Activated naive CD8-positive, alpha-beta T cell (primary cell): ENCODE data around the gene CCDC51.
"Not testable (repeated sequence)": the region's sequence is repeated elsewhere in the genome, so short reads cannot be mapped to it uniquely, and the experiment has no call there.

Experiments
- H3K27ac Mint-ChIP-seq: one replicate; pipeline ENCODE4 v1.8.0; 2021; ENCODE audit warnings: mixed read lengths
- H3K27me3 Mint-ChIP-seq: one replicate; pipeline ENCODE4 v1.8.0; 2021; ENCODE audit warnings: mixed read lengths
- H3K36me3 Mint-ChIP-seq: one replicate; pipeline ENCODE4 v1.8.0; 2021; ENCODE audit warnings: mixed read lengths
- H3K4me1 Mint-ChIP-seq: one replicate; pipeline ENCODE4 v1.8.0; 2021; ENCODE audit warnings: low read depth, mixed read lengths
- H3K4me3 Mint-ChIP-seq: one replicate; pipeline ENCODE4 v1.8.0; 2021; ENCODE audit warnings: mild to moderate bottlenecking, mixed read lengths
- H3K9me3 Mint-ChIP-seq: one replicate; pipeline ENCODE4 v1.8.0; 2021; ENCODE audit warnings: low read depth, mixed read lengths

CCDC51 gene, protein sequence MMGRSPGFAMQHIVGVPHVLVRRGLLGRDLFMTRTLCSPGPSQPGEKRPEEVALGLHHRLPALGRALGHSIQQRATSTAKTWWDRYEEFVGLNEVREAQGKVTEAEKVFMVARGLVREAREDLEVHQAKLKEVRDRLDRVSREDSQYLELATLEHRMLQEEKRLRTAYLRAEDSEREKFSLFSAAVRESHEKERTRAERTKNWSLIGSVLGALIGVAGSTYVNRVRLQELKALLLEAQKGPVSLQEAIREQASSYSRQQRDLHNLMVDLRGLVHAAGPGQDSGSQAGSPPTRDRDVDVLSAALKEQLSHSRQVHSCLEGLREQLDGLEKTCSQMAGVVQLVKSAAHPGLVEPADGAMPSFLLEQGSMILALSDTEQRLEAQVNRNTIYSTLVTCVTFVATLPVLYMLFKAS

DNA sequence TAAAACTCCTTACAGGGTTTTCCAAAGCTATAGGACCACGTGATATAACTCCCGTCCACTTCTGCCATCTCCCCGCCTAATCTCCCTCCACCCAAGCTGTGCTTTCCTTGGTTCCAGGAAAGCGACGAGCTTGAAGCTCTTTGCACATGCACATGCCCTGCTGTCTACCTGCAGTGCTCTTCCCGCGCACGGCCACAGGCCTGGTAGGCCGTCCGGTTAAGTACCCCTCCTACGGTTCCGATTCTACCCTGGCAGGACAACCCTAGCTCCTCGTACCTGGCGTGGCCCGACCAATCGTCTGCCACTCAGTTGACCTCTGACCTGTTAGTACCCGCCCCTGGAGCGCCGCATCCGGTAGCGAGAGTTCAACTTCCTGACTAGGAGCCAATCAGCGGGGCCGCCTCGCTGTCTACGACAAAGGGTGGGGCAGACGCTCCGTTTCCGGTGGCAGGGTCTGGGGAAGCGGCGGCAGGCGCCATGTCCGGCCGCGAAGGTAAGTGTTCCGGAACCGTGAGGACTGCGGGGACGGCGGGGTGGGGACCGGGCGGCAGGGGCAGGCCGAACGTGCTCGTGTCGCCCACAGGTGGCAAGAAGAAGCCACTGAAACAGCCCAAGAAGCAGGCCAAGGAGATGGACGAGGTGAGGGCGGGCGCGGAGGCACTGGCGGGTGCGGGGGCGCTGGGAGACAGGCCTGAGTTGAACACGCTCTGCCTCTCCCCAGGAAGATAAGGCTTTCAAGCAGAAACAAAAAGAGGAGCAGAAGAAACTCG is at the start of gene CCDC51, which contains the start of gene TMA7:
Gene CCDC51 (minus strand): TSS at position 300 of the 770 bp plus-strand sequence. CDS start 4,991 bp downstream, outside the sequence.
Gene TMA7 (plus strand): TSS at position 438 of the 770 bp plus-strand sequence. CDS start 40 bp downstream, at position 478.
- Mint-ChIP-seq H3K27me3 (no peaks in the 10 kb centered on the region), H3K4me1 (peaks cover 39% of the 10 kb centered on the region), H3K4me3 (peak within 1 kb of the TSS; percentile 98), H3K27ac (peak within 1 kb of the TSS; percentile 98), H3K36me3 (no peaks in the 10 kb centered on the region), H3K9me3 (no peaks in the 10 kb centered on the region)

DNA sequence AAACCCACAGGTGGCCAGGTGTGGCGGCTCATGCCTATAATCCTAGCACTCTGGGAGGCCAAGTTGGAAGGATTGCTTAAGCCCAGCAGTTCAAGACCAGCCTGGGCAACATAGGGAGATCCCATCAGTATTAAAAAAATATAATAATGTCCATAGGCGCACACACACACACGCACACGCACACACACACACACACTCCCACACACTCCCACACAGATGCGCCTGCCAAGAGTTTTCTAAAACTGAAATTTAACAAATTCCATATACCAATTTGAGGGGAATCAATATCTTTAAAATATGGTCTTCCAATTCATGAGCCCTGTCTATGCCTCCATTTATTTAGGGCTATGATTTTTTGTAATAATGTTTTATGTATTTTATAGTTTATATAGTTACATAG is 47.0 kb upstream of the CCDC51 start:
- Mint-ChIP-seq H3K27ac (no peak overlapping the region), H3K9me3 (no peaks in the 10 kb centered on the region), H3K27me3 (no peaks in the 10 kb centered on the region), H3K4me3 (no peak overlapping the region), H3K4me1 (no peaks in the 10 kb centered on the region), H3K36me3 (no peaks in the 10 kb centered on the region)

DNA sequence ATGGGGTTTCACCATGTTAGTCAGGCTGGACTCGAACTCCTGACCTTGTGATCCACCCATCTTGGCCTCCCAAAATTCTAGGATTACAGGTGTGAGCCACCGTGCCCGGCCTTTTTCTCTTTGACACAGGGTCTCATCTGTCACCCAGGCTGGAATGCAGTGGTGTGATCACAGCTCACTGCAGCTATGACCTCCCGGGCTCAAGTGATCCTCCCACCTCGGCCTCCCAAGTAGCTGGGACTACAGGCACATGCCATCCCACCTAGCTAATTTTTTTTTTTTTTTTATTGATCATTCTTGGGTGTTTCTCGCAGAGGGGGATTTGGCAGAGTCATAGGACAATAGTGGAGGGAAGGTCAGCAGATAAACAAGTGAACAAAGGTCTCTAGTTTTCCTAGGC is 42.9 kb upstream of the CCDC51 start:
- H3K36me3 Mint-ChIP-seq, H3K27ac Mint-ChIP-seq, H3K27me3 Mint-ChIP-seq, H3K4me3 Mint-ChIP-seq, H3K9me3 Mint-ChIP-seq: not testable (repeated sequence)
- peaks cover 24% of the 10 kb centered on the region for H3K4me1 Mint-ChIP-seq

DNA sequence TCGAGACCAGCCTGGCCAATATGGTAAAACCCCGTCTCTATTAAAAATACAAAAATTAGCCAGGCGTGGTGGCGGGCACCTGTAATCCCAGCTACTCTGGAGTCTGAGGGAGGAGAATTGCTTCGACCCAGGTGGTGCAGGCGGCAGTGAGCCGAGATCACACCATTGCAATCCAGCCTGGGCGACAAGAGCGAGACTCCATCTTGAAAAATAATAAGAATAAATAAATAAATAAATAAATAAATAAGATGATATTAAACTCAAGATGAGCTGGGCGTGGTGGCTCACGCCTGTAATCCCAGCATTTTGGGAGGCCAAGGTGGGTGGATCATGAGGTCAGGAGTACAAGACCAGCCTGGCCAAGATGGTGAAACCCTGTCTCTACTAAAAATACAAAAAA is 41.0 kb upstream of the CCDC51 start:
- H3K4me1 Mint-ChIP-seq: peaks cover 36% of the 10 kb centered on the region
- not testable (repeated sequence) for H3K9me3 Mint-ChIP-seq, H3K27ac Mint-ChIP-seq, H3K36me3 Mint-ChIP-seq, H3K4me3 Mint-ChIP-seq, H3K27me3 Mint-ChIP-seq

DNA sequence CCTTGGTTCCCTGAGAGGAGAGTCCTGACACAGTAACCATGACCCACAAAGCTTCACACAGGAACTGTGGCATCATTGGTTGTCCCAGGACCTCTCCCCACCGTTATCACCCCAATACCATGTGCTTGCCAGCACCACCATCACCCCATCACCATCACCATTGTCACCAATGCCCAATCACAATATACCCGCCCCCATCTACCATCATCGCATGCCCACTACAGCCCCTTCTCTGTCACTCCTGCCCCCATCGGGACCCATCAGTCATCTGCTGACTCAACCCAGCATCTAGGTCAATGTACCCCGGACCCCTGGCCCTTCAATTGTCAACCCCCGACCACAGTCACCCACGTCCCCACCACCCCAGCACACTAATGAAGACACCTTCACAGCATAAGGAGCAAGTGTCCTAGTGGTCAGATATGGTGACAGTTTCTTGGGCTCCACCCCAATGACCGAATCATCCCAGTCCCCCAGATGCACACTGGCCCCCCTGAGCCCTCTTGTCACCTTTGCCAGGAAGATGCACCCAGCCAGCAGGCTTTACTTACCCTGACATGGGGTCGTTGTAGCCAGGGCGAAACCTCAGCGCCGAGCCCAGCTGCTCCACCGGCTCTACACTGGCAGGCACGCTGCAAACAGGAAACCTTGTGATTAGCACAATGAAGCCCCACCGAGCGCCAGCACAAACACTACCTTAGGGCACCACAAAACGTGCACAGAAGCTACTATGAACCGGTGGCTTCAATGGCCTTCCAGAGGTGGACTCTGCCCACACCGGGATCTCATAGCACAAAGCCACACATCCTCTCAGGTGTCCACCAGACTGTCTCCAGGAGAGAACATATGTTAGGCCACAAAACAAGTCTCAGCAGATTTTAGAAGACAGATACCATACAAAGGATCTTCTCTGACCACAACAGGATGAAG is 39.0 kb upstream of the CCDC51 start:
- Mint-ChIP-seq H3K4me3 (peak overlapping the region; percentile 79), H3K9me3 (no peaks in the 10 kb centered on the region), H3K27me3 (no peaks in the 10 kb centered on the region), H3K4me1 (peaks cover 43% of the 10 kb centered on the region), H3K36me3 (no peaks in the 10 kb centered on the region), H3K27ac (peak overlapping the region; percentile 94)

DNA sequence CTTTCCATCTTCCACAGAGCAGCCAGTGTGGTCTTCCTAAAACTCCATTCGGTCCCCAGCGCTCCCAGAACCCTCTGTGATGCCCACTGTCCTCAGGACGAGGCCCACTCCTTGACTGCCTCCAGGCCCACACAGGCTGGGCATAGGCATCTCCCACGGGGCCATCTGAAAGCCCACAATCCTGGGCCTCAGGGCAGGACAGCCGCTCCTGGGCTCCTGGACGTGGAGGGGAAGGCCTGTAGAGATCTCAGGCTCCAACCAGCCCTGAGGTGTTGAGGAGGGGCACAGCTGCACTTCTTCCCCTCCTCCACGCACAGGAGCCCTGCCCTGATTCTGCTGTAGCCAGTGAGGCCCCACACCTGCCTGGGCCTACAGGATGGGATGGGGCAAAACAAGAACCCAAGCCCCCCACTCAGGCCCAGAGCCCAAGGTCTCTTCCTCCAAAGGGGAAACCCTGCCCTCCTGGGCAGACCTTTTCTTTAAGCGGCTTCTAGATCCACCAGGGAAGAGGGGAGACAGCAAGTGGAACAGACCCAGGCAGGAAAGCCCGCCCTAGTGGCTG is 38.1 kb upstream of the CCDC51 start:
- Mint-ChIP-seq H3K4me1 (peaks cover 49% of the 10 kb centered on the region), H3K4me3 (peak overlapping the region; percentile 35), H3K27ac (peak overlapping the region; percentile 94), H3K27me3 (no peaks in the 10 kb centered on the region), H3K9me3 (no peaks in the 10 kb centered on the region), H3K36me3 (no peaks in the 10 kb centered on the region)

DNA sequence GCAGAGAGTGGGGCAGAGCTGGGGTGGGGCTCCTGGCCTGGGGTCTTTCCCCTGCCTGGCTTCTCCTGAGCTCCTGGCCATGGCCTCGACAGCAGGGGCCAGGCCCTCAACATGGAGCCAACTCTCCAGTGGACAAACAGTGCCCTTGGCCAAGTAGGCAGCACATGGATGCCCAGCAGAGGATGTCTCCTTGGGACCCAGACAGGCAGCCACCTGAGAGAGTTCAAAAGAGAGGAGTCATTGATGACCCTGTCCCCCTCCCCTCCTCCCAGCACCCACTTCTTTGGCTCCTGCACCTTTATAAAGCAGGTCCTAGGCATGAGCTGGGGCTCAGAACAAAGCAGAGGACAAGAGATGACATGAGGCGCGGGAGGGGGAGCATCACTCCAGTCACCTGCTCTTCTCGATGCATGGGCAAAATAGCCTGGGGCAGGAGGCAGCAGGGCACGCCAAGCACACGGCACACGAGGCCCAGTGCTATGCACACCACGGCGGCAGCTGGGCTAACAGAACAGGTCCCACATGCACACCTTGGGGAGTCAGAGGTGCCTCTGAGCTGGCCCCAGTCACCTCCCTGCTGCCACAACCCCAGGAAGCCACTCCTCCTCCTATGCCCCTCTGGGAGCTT is 36.6 kb upstream of the CCDC51 start:
- Mint-ChIP-seq H3K4me3 (no peak overlapping the region), H3K36me3 (no peaks in the 10 kb centered on the region), H3K27me3 (no peaks in the 10 kb centered on the region), H3K9me3 (no peaks in the 10 kb centered on the region), H3K4me1 (peaks cover 54% of the 10 kb centered on the region), H3K27ac (peak overlapping the region; percentile 16)

DNA sequence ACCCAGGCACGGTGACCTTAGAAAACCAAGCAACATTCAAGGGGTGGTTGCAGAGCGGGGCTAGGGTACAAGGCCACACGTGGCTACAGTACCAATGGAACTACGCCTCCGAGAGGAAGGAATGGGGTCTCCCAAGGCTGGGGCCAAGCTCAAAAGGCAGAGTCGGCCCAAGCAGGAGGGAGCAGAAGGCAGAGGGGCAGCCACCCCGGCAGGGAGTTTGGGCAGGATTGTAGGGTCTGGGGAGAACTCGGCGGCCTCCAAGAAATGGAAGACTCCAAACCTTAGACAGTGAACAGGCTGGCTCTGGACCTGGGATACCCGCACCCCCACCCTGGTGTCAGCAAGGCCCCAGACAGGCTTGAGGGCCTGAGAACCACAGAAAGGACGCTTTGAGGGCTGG is 35.3 kb upstream of the CCDC51 start:
- Mint-ChIP-seq H3K4me3 (no peak overlapping the region), H3K4me1 (peaks cover 61% of the 10 kb centered on the region), H3K27ac (peak overlapping the region; percentile 46), H3K9me3 (no peaks in the 10 kb centered on the region), H3K27me3 (no peaks in the 10 kb centered on the region), H3K36me3 (no peaks in the 10 kb centered on the region)

DNA sequence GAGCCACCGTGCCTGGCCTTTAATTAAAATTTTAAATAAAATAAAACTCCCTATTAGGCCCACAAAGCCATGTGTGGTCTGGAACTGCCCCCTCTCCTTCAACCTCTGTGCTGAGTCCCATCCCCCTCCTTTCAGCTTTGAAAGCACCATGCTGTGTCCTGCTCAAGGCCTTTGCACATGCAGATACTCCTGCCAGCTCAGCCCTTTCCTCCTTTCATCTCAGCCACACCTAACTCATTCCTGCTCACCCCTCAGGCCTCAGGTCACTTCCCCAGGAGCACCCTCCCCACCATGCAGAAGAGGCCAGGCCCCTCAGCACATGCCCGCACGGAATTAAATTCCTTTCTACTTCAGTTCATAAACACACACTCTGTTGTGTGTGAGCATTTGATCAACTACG is 34.7 kb upstream of the CCDC51 start:
- Mint-ChIP-seq H3K36me3 (no peaks in the 10 kb centered on the region), H3K27me3 (no peaks in the 10 kb centered on the region), H3K4me1 (peaks cover 62% of the 10 kb centered on the region), H3K27ac (peak overlapping the region; percentile 65), H3K9me3 (no peaks in the 10 kb centered on the region), H3K4me3 (no peak overlapping the region)

DNA sequence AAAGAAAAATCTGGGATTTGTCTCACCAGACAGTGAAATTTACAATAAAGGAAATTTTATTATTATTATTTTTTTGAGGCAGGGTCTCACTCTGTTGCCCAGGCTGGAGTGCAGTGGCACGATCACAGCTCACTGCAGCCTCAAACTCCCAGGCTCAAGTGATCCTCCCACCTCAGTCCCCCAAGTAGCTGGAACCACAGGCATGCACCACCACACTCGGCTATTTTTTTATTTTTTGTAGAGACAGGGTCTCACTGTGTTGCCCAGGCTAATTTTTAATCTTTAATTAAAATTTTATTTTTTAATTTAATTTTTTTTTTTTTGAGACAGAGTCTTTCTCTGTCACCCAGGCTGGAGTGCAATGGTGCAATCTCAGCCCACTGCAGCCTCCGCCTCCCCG is 34.1 kb upstream of the CCDC51 start:
- H3K27ac Mint-ChIP-seq: not testable (repeated sequence)

DNA sequence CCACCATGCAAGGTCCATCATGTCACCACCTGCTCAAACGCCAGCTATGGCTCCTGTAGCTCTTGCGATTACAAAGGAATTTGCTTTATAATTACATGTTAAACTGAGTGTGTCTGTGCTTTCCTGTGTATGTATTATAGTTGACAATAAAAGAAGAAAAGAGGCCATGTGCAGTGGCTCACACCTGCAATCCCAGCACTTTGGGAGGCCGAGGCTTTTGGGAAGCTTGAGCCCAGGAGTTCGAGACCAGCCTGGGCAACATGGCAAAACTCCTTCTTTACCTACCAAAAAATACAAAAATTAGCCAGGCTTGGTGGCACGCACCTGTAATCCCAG is 33.7 kb upstream of the CCDC51 start:
- Mint-ChIP-seq H3K4me1 (peaks cover 62% of the 10 kb centered on the region), H3K9me3 (no peaks in the 10 kb centered on the region), H3K4me3 (peak overlapping the region; percentile 86), H3K27ac (peak overlapping the region; percentile 98), H3K36me3 (no peaks in the 10 kb centered on the region), H3K27me3 (no peaks in the 10 kb centered on the region)

More for the DNA sequence above, 34.1 kb upstream of the CCDC51 start:
- H3K4me1 Mint-ChIP-seq: peaks cover 62% of the 10 kb centered on the region
- not testable (repeated sequence) for H3K27me3 Mint-ChIP-seq, H3K9me3 Mint-ChIP-seq, H3K4me3 Mint-ChIP-seq, H3K36me3 Mint-ChIP-seq

DNA sequence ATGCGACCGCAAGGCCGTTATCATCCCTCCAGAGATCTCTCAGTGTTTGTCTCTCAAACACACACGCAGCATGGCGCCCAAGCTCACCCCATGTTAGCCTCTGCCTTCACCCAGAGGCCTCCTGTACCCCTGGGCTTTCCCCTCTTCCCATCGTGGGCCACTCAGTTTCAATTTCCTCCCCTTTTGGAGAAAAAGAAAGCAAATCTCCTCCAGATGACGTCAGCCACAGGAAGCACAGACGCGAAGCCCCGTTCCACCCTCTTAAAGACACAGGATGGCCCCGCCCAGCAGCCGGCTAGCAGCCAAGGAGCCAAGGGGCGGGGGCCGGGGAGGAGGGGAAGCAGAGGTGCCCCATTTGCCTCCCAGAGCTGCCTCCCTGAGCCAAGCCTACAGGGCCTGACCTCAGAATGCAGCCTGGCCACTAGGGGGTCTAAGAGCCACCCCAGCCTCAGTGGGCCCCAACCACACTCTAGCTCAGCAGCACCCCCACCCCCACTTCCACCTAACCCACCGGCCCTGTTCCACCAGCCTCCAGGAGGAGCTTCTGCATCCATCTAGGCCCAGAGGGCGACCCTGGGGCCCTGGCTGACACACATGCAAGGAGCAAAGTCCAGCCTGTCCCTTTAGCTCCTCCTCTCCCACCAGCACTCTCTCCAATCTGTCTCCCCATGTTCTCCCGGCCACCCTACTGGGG is 33.2 kb upstream of the CCDC51 start:
- Mint-ChIP-seq H3K9me3 (no peaks in the 10 kb centered on the region), H3K27ac (peak overlapping the region; percentile 98), H3K36me3 (no peaks in the 10 kb centered on the region), H3K4me3 (peak overlapping the region; percentile 86), H3K4me1 (peaks cover 61% of the 10 kb centered on the region), H3K27me3 (no peaks in the 10 kb centered on the region)

DNA sequence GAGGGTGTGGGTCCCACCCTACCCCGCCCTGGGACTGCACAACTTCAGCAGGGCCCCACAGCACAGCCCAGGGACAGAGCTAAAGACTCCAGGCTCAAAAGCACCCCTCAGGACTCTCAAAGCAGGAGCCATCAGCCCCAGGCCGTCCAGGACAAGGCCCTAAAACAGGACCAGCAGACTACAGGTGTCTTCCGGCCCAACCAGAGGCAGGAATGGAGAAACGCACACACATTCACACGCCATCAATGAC is 32.7 kb upstream of the CCDC51 start:
- no peaks in the 10 kb centered on the region for H3K9me3 Mint-ChIP-seq
- no peaks in the 10 kb centered on the region for H3K36me3 Mint-ChIP-seq
- no peaks in the 10 kb centered on the region for H3K27me3 Mint-ChIP-seq
- H3K27ac Mint-ChIP-seq: peak overlapping the region; percentile 98
- peaks cover 61% of the 10 kb centered on the region for H3K4me1 Mint-ChIP-seq
- peak overlapping the region; percentile 86 for H3K4me3 Mint-ChIP-seq

DNA sequence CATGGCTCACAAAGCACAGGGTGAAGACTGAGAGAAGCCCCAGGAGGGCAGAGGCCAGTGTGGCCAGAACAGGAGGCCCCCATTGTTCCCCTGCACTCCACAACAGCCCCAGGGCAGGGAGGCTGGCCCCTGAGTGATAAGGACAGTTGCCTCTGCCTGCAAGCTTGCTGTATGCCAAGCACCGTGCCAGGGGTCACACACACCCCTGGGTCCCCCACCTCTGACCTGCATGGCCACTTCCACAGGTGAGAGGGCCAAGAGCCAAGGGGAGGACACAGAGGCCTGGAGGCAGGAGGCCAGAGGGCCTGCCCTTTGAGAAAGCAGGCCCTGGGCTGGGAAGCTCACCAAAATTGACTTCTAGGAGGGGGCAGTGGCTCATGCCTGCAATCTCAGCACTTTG is 30.4 kb upstream of the CCDC51 start:
- H3K27ac Mint-ChIP-seq: peak overlapping the region; percentile 92
- peaks cover 2% of the 10 kb centered on the region for H3K36me3 Mint-ChIP-seq
- no peaks in the 10 kb centered on the region for H3K27me3 Mint-ChIP-seq
- peak overlapping the region; percentile 93 for H3K4me3 Mint-ChIP-seq
- peaks cover 65% of the 10 kb centered on the region for H3K4me1 Mint-ChIP-seq
- no peaks in the 10 kb centered on the region for H3K9me3 Mint-ChIP-seq
